ENCODE data around the gene HTN1.
"Not testable (repeated sequence)": the region's sequence is repeated elsewhere in the genome, so short reads cannot be mapped to it uniquely, and the experiment has no call there.

Gene HTN1

GRCh38 chr4:70023218-70023617, 27.0 kb upstream of the HTN1 start:
- H3K4me3 ChIP-seq (ENCODE audit: low read length): no peak overlapping the region
- H2AFZ ChIP-seq (ENCODE audit: low read depth, low read length): no peak overlapping the region
- H4K20me1 ChIP-seq (ENCODE audit: insufficient read depth, low read length): no peaks in the 10 kb centered on the region
- H3K4me2 ChIP-seq (ENCODE audit: low read length): no peak overlapping the region
- H3K27ac ChIP-seq (ENCODE audit: low read length): no peak overlapping the region
- no peaks in the 10 kb centered on the region for H3K4me1 ChIP-seq (ENCODE audit: low read length)
- no peaks in the 10 kb centered on the region for H3K9me3 ChIP-seq (ENCODE audit: insufficient read depth, low read length)
- H3K27me3 ChIP-seq (ENCODE audit: low read depth, low read length): no peaks in the 10 kb centered on the region
- no peak overlapping the region for H3K9ac ChIP-seq (ENCODE audit: low read length)
- TF ChIP-seq EZH2phosphoT487 (IDR thresholded peaks at IDR 0.05; ENCODE audit: low read depth) (no peak), CTCF (IDR thresholded peaks at IDR 0.05; ENCODE audit: low read depth, low read length) (no peak)
- no peaks in the 10 kb centered on the region for H3K36me3 ChIP-seq (replicated peaks; ENCODE audit: low read depth, low read length)
- no peaks in the 10 kb centered on the region for H3K79me2 ChIP-seq (ENCODE audit: low read length)

DNA sequence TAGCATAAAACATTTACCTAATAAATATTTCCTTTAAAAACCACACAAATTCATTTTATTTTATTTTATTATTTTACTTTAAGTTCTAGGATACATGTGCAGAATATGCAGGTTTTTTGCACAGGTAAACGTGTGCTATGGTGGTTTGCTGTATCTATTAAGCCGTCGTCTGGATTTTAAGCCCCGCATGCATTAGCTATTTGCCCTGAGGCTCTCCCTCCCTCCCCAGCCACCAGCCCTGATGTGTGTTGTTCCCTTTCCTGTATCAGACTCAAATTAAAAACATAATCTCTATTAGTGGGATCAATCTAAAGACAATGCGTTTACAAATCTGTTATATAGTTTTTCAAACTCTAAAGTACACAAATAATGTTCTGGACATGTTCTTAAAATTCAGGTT, 23.2 kb upstream of the HTN1 start:
- no peak overlapping the region for H3K4me2 ChIP-seq (ENCODE audit: low read length)
- no peak overlapping the region for H3K9ac ChIP-seq (ENCODE audit: low read length)
- no peak overlapping the region for H2AFZ ChIP-seq (ENCODE audit: low read depth, low read length)
- no peak overlapping the region for H3K4me3 ChIP-seq (ENCODE audit: low read length)
- H3K9me3 ChIP-seq (ENCODE audit: insufficient read depth, low read length): no peaks in the 10 kb centered on the region
- no peak for TF ChIP-seq EZH2phosphoT487 (IDR thresholded peaks at IDR 0.05; ENCODE audit: low read depth)
- no peak for TF ChIP-seq CTCF (IDR thresholded peaks at IDR 0.05; ENCODE audit: low read depth, low read length)
- H3K27ac ChIP-seq (ENCODE audit: low read length): no peak overlapping the region
- H4K20me1 ChIP-seq (ENCODE audit: insufficient read depth, low read length): no peaks in the 10 kb centered on the region
- H3K79me2 ChIP-seq (ENCODE audit: low read length): no peaks in the 10 kb centered on the region
- H3K36me3 ChIP-seq (replicated peaks; ENCODE audit: low read depth, low read length): no peaks in the 10 kb centered on the region
- H3K4me1 ChIP-seq (ENCODE audit: low read length): no peaks in the 10 kb centered on the region
- no peaks in the 10 kb centered on the region for H3K27me3 ChIP-seq (ENCODE audit: low read depth, low read length)

GRCh38 chr4:70028159-70028558, 22.1 kb upstream of the HTN1 start, which contains the start of gene HTN3:
Gene HTN3, plus strand, starts transcription at chr4:70028459. Its CDS starts 2,282 bp downstream, at chr4:70030741.
- H3K27ac ChIP-seq (ENCODE audit: low read length); H3K36me3 ChIP-seq (replicated peaks; ENCODE audit: low read depth, low read length); H3K79me2 ChIP-seq (ENCODE audit: low read length); H3K9ac ChIP-seq (ENCODE audit: low read length); H3K9me3 ChIP-seq (ENCODE audit: insufficient read depth, low read length); H4K20me1 ChIP-seq (ENCODE audit: insufficient read depth, low read length); H3K27me3 ChIP-seq (ENCODE audit: low read depth, low read length); H2AFZ ChIP-seq (ENCODE audit: low read depth, low read length); H3K4me2 ChIP-seq (ENCODE audit: low read length); H3K4me1 ChIP-seq (ENCODE audit: low read length); H3K4me3 ChIP-seq (ENCODE audit: low read length): not testable (repeated sequence)

DNA sequence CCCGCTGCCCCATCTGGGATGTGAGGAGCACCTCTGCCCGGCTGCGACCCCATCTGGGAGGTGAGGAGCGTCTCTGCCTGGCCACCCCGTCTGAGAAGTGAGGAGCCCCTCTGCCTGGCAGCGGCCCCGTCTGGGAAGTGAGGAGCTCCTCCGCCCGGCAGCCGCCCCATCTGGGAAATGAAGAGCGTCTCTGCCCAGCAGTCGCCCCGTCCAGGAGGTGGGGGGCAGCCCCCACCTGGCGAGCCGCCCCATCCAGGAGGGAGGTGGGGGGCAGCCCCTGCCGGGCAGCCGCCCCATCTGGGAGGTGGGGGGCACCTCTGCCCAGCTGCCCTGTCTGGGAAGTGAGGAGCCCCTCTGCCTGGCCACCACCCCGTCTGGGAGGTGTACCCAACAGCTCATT, 12.7 kb upstream of the HTN1 start:
- not testable (repeated sequence) for H3K27ac ChIP-seq (ENCODE audit: low read length); H3K27me3 ChIP-seq (ENCODE audit: low read depth, low read length); H3K4me2 ChIP-seq (ENCODE audit: low read length); H4K20me1 ChIP-seq (ENCODE audit: insufficient read depth, low read length); H3K4me3 ChIP-seq (ENCODE audit: low read length); H3K4me1 ChIP-seq (ENCODE audit: low read length); H3K9ac ChIP-seq (ENCODE audit: low read length); H3K9me3 ChIP-seq (ENCODE audit: insufficient read depth, low read length); H2AFZ ChIP-seq (ENCODE audit: low read depth, low read length); H3K79me2 ChIP-seq (ENCODE audit: low read length); H3K36me3 ChIP-seq (replicated peaks; ENCODE audit: low read depth, low read length)

- H3K27me3 ChIP-seq (ENCODE audit: low read depth, low read length); H3K4me1 ChIP-seq (ENCODE audit: low read length); H3K9me3 ChIP-seq (ENCODE audit: insufficient read depth, low read length); H4K20me1 ChIP-seq (ENCODE audit: insufficient read depth, low read length); H3K9ac ChIP-seq (ENCODE audit: low read length); H3K79me2 ChIP-seq (ENCODE audit: low read length); H3K36me3 ChIP-seq (replicated peaks; ENCODE audit: low read depth, low read length); H3K4me3 ChIP-seq (ENCODE audit: low read length); H3K4me2 ChIP-seq (ENCODE audit: low read length); H3K27ac ChIP-seq (ENCODE audit: low read length); H2AFZ ChIP-seq (ENCODE audit: low read depth, low read length): not testable (repeated sequence)
These were observed 10.3 kb upstream of the HTN1 start for GRCh38 chr4:70039928-70040327.
